Stomach (tissue), 4 donors: Measurements from ENCODE around the gene GAREM2.

Experiments used
- CTCF ChIP-seq, 7 experiments: fragments of 450-650 bp in 4 of 7; fragments of 200-600 bp in 3 of 7; sonication (generic) in 3 of 7; IDR thresholded peaks; one replicate each; pipeline ENCODE4 v1.5.1; 2016 to 2019; ENCODE audit warnings: antibody characterized with exemption in 7 of 7, control low read depth in 2 of 7, mild to moderate bottlenecking in 1 of 7
- EP300 ChIP-seq: sonication (generic); formaldehyde crosslinking; IDR thresholded peaks from one replicate; pipeline ENCODE4 v1.6.1; 2017; ENCODE audit warnings: antibody characterized with exemption
- POLR2A ChIP-seq, 4 donors: fragments of 450-650 bp; IDR thresholded peaks; one replicate each; pipeline ENCODE4 v1.6.1; 2016; ENCODE audit warnings: antibody characterized with exemption in 4 of 4, control low read depth in 2 of 4, mild to moderate bottlenecking in 1 of 4, moderate library complexity in 1 of 4
- POLR2AphosphoS5 ChIP-seq, 3 donors: sonication (generic); formaldehyde crosslinking; IDR thresholded peaks; one replicate each; pipeline ENCODE4 v1.6.1; 2016; ENCODE audit warnings: antibody characterized with exemption in 3 of 3

DNA sequence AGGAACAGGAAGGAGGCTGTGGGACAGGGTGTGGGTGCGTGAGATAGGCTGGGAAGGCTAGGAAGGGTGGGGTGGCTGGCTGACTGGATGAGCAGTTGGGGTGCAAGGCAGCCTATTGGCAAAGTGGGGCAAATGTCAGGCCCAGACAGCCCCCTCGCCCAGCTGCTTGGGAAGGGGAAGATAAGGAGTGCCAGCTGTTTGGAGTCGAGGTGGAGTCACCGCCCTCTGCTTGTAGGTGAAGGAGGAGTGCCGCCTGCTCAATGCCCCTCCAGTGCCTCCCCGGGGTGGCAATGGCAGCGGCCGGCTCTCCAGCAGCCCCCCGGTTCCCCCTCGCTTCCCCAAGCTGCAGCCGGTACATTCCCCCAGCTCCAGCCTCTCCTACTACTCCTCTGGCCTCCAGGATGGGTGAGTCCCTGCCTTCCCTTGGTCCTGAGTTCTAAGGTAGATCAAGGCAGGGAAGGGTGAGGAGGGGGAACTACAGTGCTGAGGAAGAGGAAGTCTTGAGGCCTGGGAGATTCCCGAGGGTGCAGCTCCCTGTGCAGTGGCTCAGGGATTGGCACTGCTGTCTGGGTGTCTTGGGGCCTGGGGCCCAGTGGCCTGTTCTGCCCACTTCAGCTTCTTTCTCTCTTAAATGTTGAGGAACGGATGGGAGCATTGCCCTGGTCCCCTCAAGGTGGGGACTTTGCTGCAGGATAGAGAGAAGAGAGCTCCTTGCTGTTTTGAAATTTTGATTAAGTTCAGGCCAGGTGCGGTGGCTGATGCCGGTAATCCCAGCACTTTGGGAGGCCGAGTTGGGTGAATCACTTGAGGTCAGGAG, 13.3 kb downstream of the GAREM2 start:
- TF ChIP-seq CTCF (IDR thresholded peaks at IDR 0.05) (no peak), EP300 (no peak), POLR2AphosphoS5 (IDR thresholded peaks at IDR 0.05) (no peak), POLR2A (IDR thresholded peaks at IDR 0.05) (no peak)
